Colonic mucosa (tissue), 4 donors: Measurements from ENCODE around the gene ZBTB24. TPM values are rescaled to one million over a fixed set of nuclear protein-coding genes. Genes with fewer than 3 reads are reported as not detected.
A peak's percentile ranks its signal among the peaks of the same experiment; 100 is the strongest.

Source experiments
- DNase-seq: peaks from one replicate; pipeline ENCODE4 v3.0.0-alpha.2; 2020
- H3K27ac ChIP-seq: fragments of 200-600 bp; one replicate; pipeline ENCODE4 v1.8.0; 2021
- H3K27me3 ChIP-seq: fragments of 200-600 bp; one replicate; pipeline ENCODE4 v1.8.0; 2021
- H3K36me3 ChIP-seq: fragments of 200-600 bp; one replicate; pipeline ENCODE4 v1.8.0; 2021
- H3K4me1 ChIP-seq: fragments of 200-600 bp; one replicate; pipeline ENCODE4 v1.8.0; 2021; ENCODE audit warnings: mild to moderate bottlenecking
- H3K4me3 ChIP-seq: fragments of 200-600 bp; one replicate; pipeline ENCODE4 v1.8.0; 2021
- H3K9ac ChIP-seq, 2 donors: one replicate each; pipeline ENCODE4 v1.7.0; 2013; ENCODE audit warnings: control low read depth in 2 of 2, low read depth in 2 of 2, low read length in 2 of 2
- H3K9me3 ChIP-seq: fragments of 200-600 bp; one replicate; pipeline ENCODE4 v1.8.0; 2021
- intact Hi-C: fragments of 100-400 bp; cut with DNase I; formaldehyde crosslinking; loops from one replicate; pipeline ENCODE4 v1.14.1; 2022
- total RNA-seq, 2 donors: library from RNA; stranded (reverse); fragmentation: NEBNext Ultra II Directional in 1 of 2; extraction: Animal tissue kit (Norgen Biotek cat#: 25700) in 1 of 2; gene quantifications; one replicate each; pipeline ENCODE4 v1.2.1, GENCODE V29; 2021
- TF ChIP-seq, protein P1 (sequence below): fragments of 200-600 bp; IDR thresholded peaks from one replicate; pipeline ENCODE4 v1.8.0; 2022; ENCODE audit warnings: antibody characterized with exemption, mild to moderate bottlenecking
- donor health status: healthy.
- donor health status: DM: no; HTN: no; CAD: no.
- donor health status: DM: no; HTN: no; CAD: no.

ZBTB24 gene
- total RNA-seq, 2 donors from 2014 or later, result 5.4 to 7.6 TPM

DNA sequence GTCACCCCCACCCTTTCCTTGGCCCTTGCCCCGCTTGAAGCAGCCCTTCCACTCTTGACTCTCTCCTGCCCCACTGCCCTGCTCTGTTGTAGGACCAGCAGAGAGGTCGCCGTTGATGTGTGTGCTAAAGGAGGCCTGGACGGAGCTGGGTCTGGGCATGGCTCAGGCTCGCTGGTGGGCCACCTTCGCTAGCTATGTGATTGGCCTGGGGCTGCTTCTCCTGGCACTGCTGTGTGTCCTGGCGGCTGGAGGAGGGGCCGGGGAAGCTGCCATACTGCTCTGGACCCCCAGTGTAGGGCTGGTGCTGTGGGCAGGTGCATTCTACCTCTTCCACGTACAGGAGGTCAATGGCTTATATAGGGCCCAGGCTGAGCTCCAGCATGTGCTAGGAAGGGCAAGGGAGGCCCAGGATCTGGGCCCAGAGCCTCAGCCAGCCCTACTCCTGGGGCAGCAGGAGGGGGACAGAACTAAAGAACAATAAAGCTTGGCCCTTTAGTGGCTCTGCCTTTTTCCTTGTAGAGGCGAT lies 39.5 kb downstream of the ZBTB24 start:
- TF ChIP-seq, protein P1, sequence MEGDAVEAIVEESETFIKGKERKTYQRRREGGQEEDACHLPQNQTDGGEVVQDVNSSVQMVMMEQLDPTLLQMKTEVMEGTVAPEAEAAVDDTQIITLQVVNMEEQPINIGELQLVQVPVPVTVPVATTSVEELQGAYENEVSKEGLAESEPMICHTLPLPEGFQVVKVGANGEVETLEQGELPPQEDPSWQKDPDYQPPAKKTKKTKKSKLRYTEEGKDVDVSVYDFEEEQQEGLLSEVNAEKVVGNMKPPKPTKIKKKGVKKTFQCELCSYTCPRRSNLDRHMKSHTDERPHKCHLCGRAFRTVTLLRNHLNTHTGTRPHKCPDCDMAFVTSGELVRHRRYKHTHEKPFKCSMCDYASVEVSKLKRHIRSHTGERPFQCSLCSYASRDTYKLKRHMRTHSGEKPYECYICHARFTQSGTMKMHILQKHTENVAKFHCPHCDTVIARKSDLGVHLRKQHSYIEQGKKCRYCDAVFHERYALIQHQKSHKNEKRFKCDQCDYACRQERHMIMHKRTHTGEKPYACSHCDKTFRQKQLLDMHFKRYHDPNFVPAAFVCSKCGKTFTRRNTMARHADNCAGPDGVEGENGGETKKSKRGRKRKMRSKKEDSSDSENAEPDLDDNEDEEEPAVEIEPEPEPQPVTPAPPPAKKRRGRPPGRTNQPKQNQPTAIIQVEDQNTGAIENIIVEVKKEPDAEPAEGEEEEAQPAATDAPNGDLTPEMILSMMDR, result no peak
- no peaks in the 10 kb centered on the region for H3K9me3 ChIP-seq
- peaks cover 7% of the 10 kb centered on the region for H3K4me1 ChIP-seq
- H3K9ac ChIP-seq, result no peak overlapping the region
- no peak overlapping the region for H3K27ac ChIP-seq
- H3K36me3 ChIP-seq, result peaks cover 4% of the 10 kb centered on the region
- DNase-seq, result no peak
- intact Hi-C loops, result no loop called here
- no peak overlapping the region for H3K4me3 ChIP-seq
- no peaks in the 10 kb centered on the region for H3K27me3 ChIP-seq

DNA sequence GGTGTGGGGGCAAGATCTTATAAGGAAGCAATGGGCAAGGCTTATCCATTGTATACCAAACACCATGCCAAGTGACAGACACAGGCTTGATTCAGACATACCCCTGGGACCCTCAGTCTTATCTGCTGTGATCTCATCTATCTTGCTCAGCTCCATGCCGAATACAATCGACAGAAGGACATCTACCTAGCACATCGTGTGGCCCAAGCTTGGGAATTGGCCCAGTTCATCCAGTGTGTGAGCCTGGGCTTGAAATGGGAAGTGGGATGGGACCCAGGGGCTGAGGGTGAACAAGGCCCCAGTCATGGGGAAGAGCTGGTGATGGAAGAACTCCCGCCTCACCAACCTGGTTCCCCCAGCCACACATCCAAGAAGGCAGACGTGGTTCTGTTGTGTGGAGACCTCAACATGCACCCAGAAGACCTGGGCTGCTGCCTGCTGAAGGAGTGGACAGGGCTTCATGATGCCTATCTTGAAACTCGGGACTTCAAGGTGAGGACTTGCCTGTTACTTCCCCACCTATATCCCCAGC lies 40.6 kb downstream of the ZBTB24 start:
- no peak for DNase-seq
- peaks cover 4% of the 10 kb centered on the region for H3K36me3 ChIP-seq
- H3K27ac ChIP-seq, result no peak overlapping the region
- no peaks in the 10 kb centered on the region for H3K9me3 ChIP-seq
- no peak overlapping the region for H3K9ac ChIP-seq
- no peak overlapping the region for H3K4me3 ChIP-seq
- intact Hi-C loops, result no loop called here
- H3K27me3 ChIP-seq, result no peaks in the 10 kb centered on the region
- TF ChIP-seq, protein P1, result no peak
- peaks cover 7% of the 10 kb centered on the region for H3K4me1 ChIP-seq

DNA sequence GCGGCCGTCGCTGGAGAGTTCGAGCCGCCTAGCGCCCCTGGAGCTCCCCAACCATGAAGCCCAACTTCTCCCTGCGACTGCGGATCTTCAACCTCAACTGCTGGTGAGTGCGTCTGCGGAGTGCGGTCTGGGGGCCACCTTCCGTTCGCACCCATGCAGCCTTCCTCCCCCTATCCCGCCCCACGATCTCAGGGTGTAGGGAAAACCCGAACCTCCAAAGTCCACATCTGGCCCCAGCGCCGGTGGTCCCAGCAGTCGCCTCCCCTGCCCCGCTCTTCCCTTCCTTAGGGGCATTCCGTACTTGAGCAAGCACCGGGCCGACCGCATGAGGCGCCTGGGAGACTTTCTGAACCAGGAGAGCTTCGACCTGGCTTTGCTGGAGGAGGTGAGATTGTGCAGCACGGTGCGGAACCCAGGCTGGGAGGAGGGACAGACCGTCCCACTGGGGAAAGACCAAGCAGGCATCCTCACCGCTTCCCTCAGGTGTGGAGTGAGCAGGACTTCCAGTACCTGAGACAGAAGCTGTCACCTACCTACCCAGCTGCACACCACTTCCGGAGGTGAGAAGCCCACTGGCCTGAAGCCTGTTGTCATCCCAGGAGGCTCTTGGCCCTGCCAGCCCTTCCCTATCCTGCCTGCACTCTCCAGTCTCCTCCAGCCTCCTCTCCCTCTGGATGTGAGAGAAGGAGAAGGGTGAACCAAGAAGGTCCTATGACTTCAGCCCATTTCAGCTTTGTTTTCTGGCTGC lies 41.8 kb downstream of the ZBTB24 start:
- Histone ChIP-seq H3K4me1 (peaks cover 7% of the 10 kb centered on the region), H3K4me3 (peak overlapping the region; percentile 90), H3K27me3 (no peaks in the 10 kb centered on the region), H3K27ac (peak overlapping the region; percentile 69), H3K36me3 (peaks cover 4% of the 10 kb centered on the region), H3K9ac (peak overlapping the region; percentile 89 to 95), H3K9me3 (no peaks in the 10 kb centered on the region)
- TF ChIP-seq, protein P1, result no peak
- intact Hi-C loops, result no loop called here
- DNase-seq, result peak; percentile 67

DNA sequence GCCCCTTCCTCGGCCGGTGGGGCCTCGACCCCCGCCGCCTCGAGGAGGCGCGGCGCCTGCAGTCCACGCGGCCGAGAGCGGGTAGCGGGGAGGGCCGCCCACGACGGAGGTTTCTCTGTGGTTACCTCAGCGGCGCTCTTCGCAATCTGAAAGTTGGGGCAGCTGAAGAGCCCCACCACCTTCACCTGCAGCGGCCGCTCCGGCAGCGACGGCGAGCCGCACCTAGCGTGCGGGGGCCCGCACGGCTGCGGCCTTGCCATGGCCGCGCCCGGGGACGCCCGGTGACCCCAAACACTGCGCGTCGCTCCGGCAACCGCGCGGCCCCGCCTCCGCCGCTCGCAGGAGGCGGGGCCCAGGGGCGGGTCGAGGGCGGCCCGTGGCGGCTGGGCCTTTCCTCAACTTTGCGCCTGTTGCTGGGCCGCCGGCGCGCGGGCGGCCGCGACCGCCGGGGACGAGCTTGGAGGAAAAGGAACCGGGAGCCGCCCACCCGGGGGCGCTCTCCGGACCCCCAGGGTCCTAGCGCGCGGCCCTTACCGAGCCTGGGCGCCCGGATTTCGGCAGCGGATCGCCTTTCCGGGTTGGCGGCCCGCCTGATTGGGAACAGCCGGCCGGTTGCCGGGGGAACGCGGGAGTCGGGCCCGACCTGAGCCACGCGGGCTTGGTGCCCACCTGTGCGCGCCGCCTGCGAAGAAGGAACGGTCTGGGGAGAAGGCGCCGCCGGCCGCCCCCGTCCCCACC lies 42.5 kb downstream of the ZBTB24 start, which contains the start of the genes PPIL6 and SMPD2:
Gene PPIL6 (minus strand): TSS at position 298 of the 738 bp plus-strand sequence. CDS start 38 bp downstream, at position 260.
Gene SMPD2 (plus strand): TSS at position 394 of the 738 bp plus-strand sequence. CDS start 398 bp downstream, outside the sequence.
- intact Hi-C loops, result no loop called here
- peak; percentile 89 for DNase-seq
- Histone ChIP-seq H3K27me3 (no peaks in the 10 kb centered on the region), H3K36me3 (peaks cover 4% of the 10 kb centered on the region), H3K4me1 (peaks cover 7% of the 10 kb centered on the region), H3K4me3 (peak within 1 kb of the TSS; percentile 90), H3K9me3 (no peaks in the 10 kb centered on the region), H3K27ac (peak within 1 kb of the TSS; percentile 69), H3K9ac (peak within 1 kb of the TSS; percentile 89 to 95)
- TF ChIP-seq, protein P1, result peak; percentile 13

DNA sequence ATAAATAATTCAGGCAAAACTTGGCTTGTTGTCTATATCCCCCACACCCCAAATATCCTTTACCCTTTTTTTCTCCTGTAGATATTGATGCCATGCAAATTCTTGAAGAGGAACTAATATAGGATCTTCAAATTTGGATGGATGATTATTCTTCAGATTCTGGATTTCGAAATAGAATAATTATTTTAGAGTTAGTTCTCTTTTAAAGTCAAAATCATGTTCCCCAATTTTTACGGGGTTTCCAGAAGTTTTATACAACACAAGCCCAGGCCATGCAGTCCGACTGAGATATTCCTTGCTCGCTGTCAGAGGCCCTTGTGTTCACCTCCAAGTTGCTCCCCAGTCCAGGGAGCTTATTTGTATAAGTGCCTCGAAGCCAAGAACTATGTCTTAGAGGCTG lies 47.0 kb downstream of the ZBTB24 start:
- no peaks in the 10 kb centered on the region for H3K36me3 ChIP-seq
- DNase-seq, result no peak
- no peaks in the 10 kb centered on the region for H3K4me1 ChIP-seq

More for the DNA sequence above, 47.0 kb downstream of the ZBTB24 start:
- Histone ChIP-seq H3K9me3 (no peaks in the 10 kb centered on the region), H3K9ac (no peak overlapping the region), H3K27ac (no peak overlapping the region), H3K27me3 (no peaks in the 10 kb centered on the region), H3K4me3 (no peak overlapping the region)
- TF ChIP-seq, protein P1, result no peak
- intact Hi-C loops, result no loop called here
